K562 (cell line): ENCODE data around the gene LPIN2. TPM values are rescaled to one million over a fixed set of nuclear protein-coding genes. Genes with fewer than 3 reads are reported as not detected.

Source experiments
- GABPB2 ChIP-seq: fragments of 250-450 bp; sonication (Bioruptor Pico); conservative IDR thresholded peaks from 2 replicates; pipeline ENCODE4 v1.5.1; 2021; ENCODE audit warnings: mild to moderate bottlenecking
- KHSRP ChIP-seq: fragments of 450-650 bp; IDR thresholded peaks from 2 replicates; pipeline ENCODE4 v1.6.1; 2017
- NFATC3 ChIP-seq: fragments of 450-650 bp; IDR thresholded peaks from 2 replicates; pipeline ENCODE4 v1.6.1; 2017; ENCODE audit warnings: mild to moderate bottlenecking
- PCBP2 ChIP-seq: fragments of 200-400 bp; formaldehyde crosslinking; IDR thresholded peaks from 2 replicates; pipeline ENCODE4 v1.6.1; 2018; ENCODE audit warnings: low read length, low read depth, mild to moderate bottlenecking, moderate library complexity; ENCODE audit not compliant: poor library complexity, severe bottlenecking
- STAG1 ChIP-seq: sonication (generic); formaldehyde crosslinking; IDR thresholded peaks from 2 replicates; pipeline ENCODE4 v1.5.0; 2020; ENCODE audit warnings: missing genetic modification reagents, borderline replicate concordance
- ZNF224 ChIP-seq: sonication (generic); formaldehyde crosslinking; IDR thresholded peaks from 2 replicates; pipeline ENCODE4 v1.8.0; 2022; ENCODE audit warnings: mild to moderate bottlenecking, missing genetic modification reagents
- ZNF41 ChIP-seq: fragments of 250-450 bp; sonication (Bioruptor Pico); conservative IDR thresholded peaks from 2 replicates; pipeline ENCODE4 v1.4.0; 2020; ENCODE audit warnings: mild to moderate bottlenecking
- ZNF780A ChIP-seq: fragments of 250-450 bp; sonication (Bioruptor Pico); IDR thresholded peaks from 2 replicates; pipeline ENCODE4 v1.5.0; 2021; ENCODE audit warnings: mild to moderate bottlenecking
- polyA plus RNA-seq, 8 experiments: library from polyadenylated mRNA; depleted of rRNA in 4 of 8; stranded (reverse) in 5 of 8; unstranded in 3 of 8; fragments of >200 nt; fragmentation: Nextera tagmentation in 2 of 8; fragmentation: Illumina TruSeq in 1 of 8; extraction: Ambion mirVana in 2 of 8; extraction: Trizol in 1 of 8; gene quantifications; 2 replicates each; pipeline versions ENCODE4 v1.2.1 to v1.2.3, GENCODE V29; 2011 to 2014; ENCODE audit warnings: inconsistent platforms in 1 of 8, missing spikeins in 1 of 8
- total RNA-seq, 7 experiments: library from RNA; depleted of rRNA in 6 of 7; stranded (reverse); fragments of >200 nt in 6 of 7; fragmentation: Illumina TruSeq in 2 of 7; extraction: Trizol in 2 of 7; gene quantifications; 2 replicates each; pipeline versions ENCODE4 v1.2.1 to v1.2.3, GENCODE V29; 2011 to 2021; ENCODE audit warnings: low replicate concordance in 1 of 7
- TF ChIP-seq, protein P1 (sequence below), 2 experiments: fragments of 450-650 bp in 1 of 2; sonication (generic) in 1 of 2; formaldehyde crosslinking in 1 of 2; IDR thresholded peaks; 2 replicates each; pipeline versions ENCODE4 v1.7.1 to v1.9.0; 2016 to 2022; ENCODE audit warnings: inconsistent platforms in 1 of 2, mild to moderate bottlenecking in 1 of 2, missing genetic modification reagents in 1 of 2
- TF ChIP-seq, protein P2 (sequence below): sonication (generic); formaldehyde crosslinking; IDR thresholded peaks from 2 replicates; pipeline ENCODE4 v1.8.1; 2023; ENCODE audit warnings: mild to moderate bottlenecking, missing genetic modification reagents

The LPIN2 gene
- total and polyA plus RNA-seq, 9 of the 15 experiments (the other 6 are each of a cell fraction or from before 2014, with no cell fraction given): 5.2 to 34.8 (median 24.6) TPM

DNA sequence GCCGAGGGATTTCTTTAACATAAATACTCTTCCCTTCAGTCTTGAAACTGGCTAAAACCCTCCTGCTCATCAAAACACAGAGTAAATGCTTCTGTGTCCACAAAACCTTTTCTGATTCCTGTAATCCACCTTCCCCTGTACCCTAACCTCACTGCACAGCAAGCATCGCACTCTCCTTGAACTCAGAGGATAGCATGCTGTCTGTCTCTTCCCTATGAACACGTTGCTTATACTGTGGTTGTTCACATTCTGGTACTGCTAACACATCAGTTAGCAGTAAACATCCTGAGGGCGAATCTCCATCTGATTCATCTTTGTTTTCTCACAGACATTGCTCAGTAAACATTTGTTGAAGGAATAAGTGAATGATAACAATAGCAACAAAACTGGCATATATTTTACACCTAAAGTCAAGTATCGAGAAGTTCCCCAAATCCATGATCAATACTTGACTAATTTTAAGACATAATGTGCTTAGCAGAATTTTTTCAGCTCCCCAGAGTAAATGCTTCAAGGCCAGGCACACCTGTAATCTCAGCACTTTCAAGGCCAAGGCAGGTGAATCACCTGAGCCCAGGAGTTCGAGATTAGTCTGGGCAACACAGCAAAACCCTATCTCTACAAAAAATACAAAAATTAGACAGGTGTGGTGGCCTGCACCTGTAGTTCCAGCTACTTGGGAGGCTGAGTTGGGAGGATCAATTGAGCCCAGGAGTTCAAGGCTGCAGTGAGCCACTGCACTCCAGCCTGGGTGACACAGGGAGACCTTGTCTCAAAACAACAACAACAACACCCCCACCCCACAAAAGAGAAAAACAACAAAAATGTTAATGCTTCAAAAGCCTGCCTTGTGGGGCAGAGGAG is 45.6 kb upstream of the LPIN2 start (continued):
- TF ChIP-seq, protein P1, sequence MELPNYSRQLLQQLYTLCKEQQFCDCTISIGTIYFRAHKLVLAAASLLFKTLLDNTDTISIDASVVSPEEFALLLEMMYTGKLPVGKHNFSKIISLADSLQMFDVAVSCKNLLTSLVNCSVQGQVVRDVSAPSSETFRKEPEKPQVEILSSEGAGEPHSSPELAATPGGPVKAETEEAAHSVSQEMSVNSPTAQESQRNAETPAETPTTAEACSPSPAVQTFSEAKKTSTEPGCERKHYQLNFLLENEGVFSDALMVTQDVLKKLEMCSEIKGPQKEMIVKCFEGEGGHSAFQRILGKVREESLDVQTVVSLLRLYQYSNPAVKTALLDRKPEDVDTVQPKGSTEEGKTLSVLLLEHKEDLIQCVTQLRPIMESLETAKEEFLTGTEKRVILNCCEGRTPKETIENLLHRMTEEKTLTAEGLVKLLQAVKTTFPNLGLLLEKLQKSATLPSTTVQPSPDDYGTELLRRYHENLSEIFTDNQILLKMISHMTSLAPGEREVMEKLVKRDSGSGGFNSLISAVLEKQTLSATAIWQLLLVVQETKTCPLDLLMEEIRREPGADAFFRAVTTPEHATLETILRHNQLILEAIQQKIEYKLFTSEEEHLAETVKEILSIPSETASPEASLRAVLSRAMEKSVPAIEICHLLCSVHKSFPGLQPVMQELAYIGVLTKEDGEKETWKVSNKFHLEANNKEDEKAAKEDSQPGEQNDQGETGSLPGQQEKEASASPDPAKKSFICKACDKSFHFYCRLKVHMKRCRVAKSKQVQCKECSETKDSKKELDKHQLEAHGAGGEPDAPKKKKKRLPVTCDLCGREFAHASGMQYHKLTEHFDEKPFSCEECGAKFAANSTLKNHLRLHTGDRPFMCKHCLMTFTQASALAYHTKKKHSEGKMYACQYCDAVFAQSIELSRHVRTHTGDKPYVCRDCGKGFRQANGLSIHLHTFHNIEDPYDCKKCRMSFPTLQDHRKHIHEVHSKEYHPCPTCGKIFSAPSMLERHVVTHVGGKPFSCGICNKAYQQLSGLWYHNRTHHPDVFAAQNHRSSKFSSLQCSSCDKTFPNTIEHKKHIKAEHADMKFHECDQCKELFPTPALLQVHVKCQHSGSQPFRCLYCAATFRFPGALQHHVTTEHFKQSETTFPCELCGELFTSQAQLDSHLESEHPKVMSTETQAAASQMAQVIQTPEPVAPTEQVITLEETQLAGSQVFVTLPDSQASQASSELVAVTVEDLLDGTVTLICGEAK (IDR thresholded peaks at IDR 0.05): no peak
- TF ChIP-seq, protein P1 (CRISPR knock-in tag; IDR thresholded peaks at IDR 0.05): no peak
- TF ChIP-seq ZNF41 (CRISPR knock-in tag) (no peak), KHSRP (no peak), STAG1 (CRISPR knock-in tag) (no peak), GABPB2 (no peak), ZNF780A (CRISPR knock-in tag) (no peak), NFATC3 (no peak), ZNF224 (CRISPR knock-in tag) (no peak), PCBP2 (no peak)
- TF ChIP-seq, protein P2, sequence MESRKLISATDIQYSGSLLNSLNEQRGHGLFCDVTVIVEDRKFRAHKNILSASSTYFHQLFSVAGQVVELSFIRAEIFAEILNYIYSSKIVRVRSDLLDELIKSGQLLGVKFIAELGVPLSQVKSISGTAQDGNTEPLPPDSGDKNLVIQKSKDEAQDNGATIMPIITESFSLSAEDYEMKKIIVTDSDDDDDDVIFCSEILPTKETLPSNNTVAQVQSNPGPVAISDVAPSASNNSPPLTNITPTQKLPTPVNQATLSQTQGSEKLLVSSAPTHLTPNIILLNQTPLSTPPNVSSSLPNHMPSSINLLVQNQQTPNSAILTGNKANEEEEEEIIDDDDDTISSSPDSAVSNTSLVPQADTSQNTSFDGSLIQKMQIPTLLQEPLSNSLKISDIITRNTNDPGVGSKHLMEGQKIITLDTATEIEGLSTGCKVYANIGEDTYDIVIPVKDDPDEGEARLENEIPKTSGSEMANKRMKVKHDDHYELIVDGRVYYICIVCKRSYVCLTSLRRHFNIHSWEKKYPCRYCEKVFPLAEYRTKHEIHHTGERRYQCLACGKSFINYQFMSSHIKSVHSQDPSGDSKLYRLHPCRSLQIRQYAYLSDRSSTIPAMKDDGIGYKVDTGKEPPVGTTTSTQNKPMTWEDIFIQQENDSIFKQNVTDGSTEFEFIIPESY (CRISPR knock-in tag): no peak
- TF ChIP-seq, all 486 proteins: peak for 0
